Spleen (tissue), 11 donors: Measurements from ENCODE around the gene GALNT18. TPM values are rescaled to one million over a fixed set of nuclear protein-coding genes. Genes with fewer than 3 reads are reported as not detected.

Experiments
- DNase-seq: peaks from one replicate; pipeline ENCODE4 v3.0.0-alpha.2; 2020
- H3K27ac ChIP-seq, 8 donors: fragments of 200-600 bp; sonication (generic) in 7 of 8; 1 replicate in 4 of 8; 2 replicates in 4 of 8; pipeline versions ENCODE4 v1.5.0 to v1.8.0; 2016 to 2021; ENCODE audit warnings: inconsistent platforms in 4 of 8, mild to moderate bottlenecking in 4 of 8, moderate library complexity in 1 of 8
- H3K27me3 ChIP-seq, 7 donors: fragments of 200-600 bp; sonication (generic) in 6 of 7; replicated peaks in 1 of 7; 1 replicate in 4 of 7; 2 replicates in 3 of 7; pipeline versions ENCODE4 v1.5.0 to v1.8.0; 2016 to 2021; ENCODE audit warnings: inconsistent platforms in 3 of 7, mild to moderate bottlenecking in 1 of 7
- H3K36me3 ChIP-seq, 6 donors: fragments of 200-600 bp; sonication (generic) in 5 of 6; 1 replicate in 4 of 6; 2 replicates in 2 of 6; pipeline versions ENCODE4 v1.5.0 to v1.8.0; 2016 to 2021; ENCODE audit warnings: inconsistent platforms in 2 of 6
- H3K4me1 ChIP-seq, 6 donors: fragments of 200-600 bp; sonication (generic) in 5 of 6; 1 replicate in 3 of 6; 2 replicates in 3 of 6; pipeline versions ENCODE4 v1.5.0 to v1.8.0; 2016 to 2021; ENCODE audit warnings: inconsistent platforms in 3 of 6
- H3K4me3 ChIP-seq, 8 donors: fragments of 200-600 bp; sonication (generic) in 7 of 8; 1 replicate in 4 of 8; 2 replicates in 4 of 8; pipeline versions ENCODE4 v1.5.0 to v1.8.0; 2016 to 2021; ENCODE audit warnings: inconsistent platforms in 4 of 8, mild to moderate bottlenecking in 4 of 8, moderate library complexity in 2 of 8
- H3K9me3 ChIP-seq, 8 donors: fragments of 200-600 bp; sonication (generic) in 7 of 8; 1 replicate in 4 of 8; 2 replicates in 4 of 8; pipeline versions ENCODE4 v1.5.0 to v1.8.0; 2016 to 2021; ENCODE audit warnings: inconsistent platforms in 4 of 8
- POLR2A ChIP-seq, 3 donors: fragments of 450-650 bp; IDR thresholded peaks; one replicate each; pipeline ENCODE4 v1.5.1; 2017; ENCODE audit warnings: antibody characterized with exemption in 3 of 3, mild to moderate bottlenecking in 1 of 3
- POLR2AphosphoS5 ChIP-seq, 3 donors: sonication (generic); formaldehyde crosslinking; IDR thresholded peaks; one replicate each; pipeline ENCODE4 v1.5.1; 2017; ENCODE audit warnings: antibody characterized with exemption in 3 of 3
- WGBS, 5 donors: extraction: QIAGEN DNeasy Blood & Tissue Kit in 3 of 5; methylation state at CpG; one replicate each; pipeline versions ENCODE4 v1.1.5 to v1.1.7; 2013 to 2018; 5-methylcytosine and 5-hydroxymethylcytosine counted together
- intact Hi-C: fragments of 100-400 bp; cut with DNase I; formaldehyde crosslinking; loops from one replicate; pipeline ENCODE4 v1.15.0; 2023; ENCODE audit warnings: low total_unique reads
- polyA plus RNA-seq, 3 donors: library from polyadenylated mRNA; stranded (reverse); fragments of 200-250 nt; gene quantifications; one replicate each; pipeline ENCODE4 v1.2.1, GENCODE V29; 2013
- total RNA-seq, 7 donors: library from RNA; depleted of rRNA in 3 of 7; stranded (reverse); fragments of >200 nt in 3 of 7; fragmentation: NEBNext Ultra II Directional in 4 of 7; extraction: Animal tissue kit (Norgen Biotek cat#: 25700) in 4 of 7; gene quantifications; one replicate each; pipeline versions ENCODE4 v1.1.0 to v1.2.1, GENCODE V29; 2016 to 2021
- TF ChIP-seq, protein P1 (sequence below), 11 experiments: fragments of 200-600 bp in 7 of 11; fragments of 450-650 bp in 4 of 11; sonication (generic) in 4 of 11; IDR thresholded peaks in 8 of 11; conservative IDR thresholded peaks in 3 of 11; 1 replicate in 7 of 11; 2 replicates in 4 of 11; pipeline versions ENCODE4 v1.4.0 to v1.8.0; 2016 to 2021; ENCODE audit warnings: antibody characterized with exemption in 11 of 11, inconsistent platforms in 4 of 11, mild to moderate bottlenecking in 1 of 11
- donor health status: healthy with polysubstance abuse.
- donor health status: DM: no; HTN: no; CAD: no; lungs with moderate emphysema.
- donor health status: DM: no; HTN: no; CAD: no.
- donor health status: Bipolar disorder and iron deficiency.
- donor health status: healthy.
- donor health status: DM: no; HTN: no; CAD: no.
- donor health status: DM: yes; HTN: yes; CAD: no.

GALNT18 gene
- total and polyA plus RNA-seq, 10 donors, result 0.87 to 6.9 (median 3.9) TPM

DNA sequence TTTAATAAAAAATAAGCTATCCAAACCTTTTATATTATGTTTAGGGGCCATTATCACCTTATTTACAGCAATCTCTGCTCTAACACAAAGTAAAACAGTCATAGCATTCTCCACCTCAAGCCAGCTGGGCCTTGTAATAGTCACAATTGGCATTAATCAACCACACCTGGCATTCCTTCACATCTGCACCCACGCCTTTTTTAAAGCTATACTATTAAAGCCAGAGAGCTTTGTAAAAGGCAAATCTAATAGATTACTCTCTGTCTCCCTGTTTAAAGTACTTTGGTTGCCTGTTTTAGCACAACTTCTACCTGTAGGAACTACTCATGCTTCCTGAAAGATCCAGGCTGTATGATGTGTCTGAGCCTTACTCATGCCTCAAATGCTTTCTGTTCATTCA, 381.8 kb downstream of the GALNT18 start:
- Histone ChIP-seq H3K4me3 (no peak overlapping the region), H3K4me1 (peaks cover 9 to 34% (median 22%) of the 10 kb centered on the region in 6 donors), H3K27ac (no peak overlapping the region), H3K9me3 (no peaks in the 10 kb centered on the region), H3K27me3 (no peaks in the 10 kb centered on the region), H3K36me3 (no peaks in the 10 kb centered on the region)
- intact Hi-C loops, result no loop called here
- TF ChIP-seq POLR2A (IDR thresholded peaks at IDR 0.05), result no peak
- no peak for TF ChIP-seq POLR2AphosphoS5 (IDR thresholded peaks at IDR 0.05)
- TF ChIP-seq, protein P1, sequence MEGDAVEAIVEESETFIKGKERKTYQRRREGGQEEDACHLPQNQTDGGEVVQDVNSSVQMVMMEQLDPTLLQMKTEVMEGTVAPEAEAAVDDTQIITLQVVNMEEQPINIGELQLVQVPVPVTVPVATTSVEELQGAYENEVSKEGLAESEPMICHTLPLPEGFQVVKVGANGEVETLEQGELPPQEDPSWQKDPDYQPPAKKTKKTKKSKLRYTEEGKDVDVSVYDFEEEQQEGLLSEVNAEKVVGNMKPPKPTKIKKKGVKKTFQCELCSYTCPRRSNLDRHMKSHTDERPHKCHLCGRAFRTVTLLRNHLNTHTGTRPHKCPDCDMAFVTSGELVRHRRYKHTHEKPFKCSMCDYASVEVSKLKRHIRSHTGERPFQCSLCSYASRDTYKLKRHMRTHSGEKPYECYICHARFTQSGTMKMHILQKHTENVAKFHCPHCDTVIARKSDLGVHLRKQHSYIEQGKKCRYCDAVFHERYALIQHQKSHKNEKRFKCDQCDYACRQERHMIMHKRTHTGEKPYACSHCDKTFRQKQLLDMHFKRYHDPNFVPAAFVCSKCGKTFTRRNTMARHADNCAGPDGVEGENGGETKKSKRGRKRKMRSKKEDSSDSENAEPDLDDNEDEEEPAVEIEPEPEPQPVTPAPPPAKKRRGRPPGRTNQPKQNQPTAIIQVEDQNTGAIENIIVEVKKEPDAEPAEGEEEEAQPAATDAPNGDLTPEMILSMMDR (IDR thresholded peaks at IDR 0.05 in 8 of 11, conservative IDR thresholded peaks at IDR 0.05 in 3 of 11), result no peak
- no peak for DNase-seq
- WGBS, 5 donors, result 76 to 86% (median 84%) methylated on average over 1 of the region's 1 CpG

GRCh38 chr11:11237070-11237832, 384.6 kb downstream of the GALNT18 start:
- Histone ChIP-seq H3K9me3 (no peaks in the 10 kb centered on the region), H3K27ac (peak overlapping the region in 2 of 8 donors; percentile 38 to 56), H3K36me3 (no peaks in the 10 kb centered on the region), H3K4me1 (peaks cover 0 to 8% (median 0%) of the 10 kb centered on the region in 6 donors), H3K4me3 (no peak overlapping the region), H3K27me3 (peaks cover 0 to 14% (median 0%) of the 10 kb centered on the region in 7 donors)
- TF ChIP-seq POLR2AphosphoS5 (IDR thresholded peaks at IDR 0.05) (no peak), POLR2A (IDR thresholded peaks at IDR 0.05) (no peak)
- TF ChIP-seq, protein P1 (IDR thresholded peaks at IDR 0.05 in 8 of 11, conservative IDR thresholded peaks at IDR 0.05 in 3 of 11), result no peak
- intact Hi-C loops, result no loop called here
- 68 to 82% (median 78%) methylated on average over 7 of the region's 7 CpGs for WGBS, 5 donors
- no peak for DNase-seq

DNA sequence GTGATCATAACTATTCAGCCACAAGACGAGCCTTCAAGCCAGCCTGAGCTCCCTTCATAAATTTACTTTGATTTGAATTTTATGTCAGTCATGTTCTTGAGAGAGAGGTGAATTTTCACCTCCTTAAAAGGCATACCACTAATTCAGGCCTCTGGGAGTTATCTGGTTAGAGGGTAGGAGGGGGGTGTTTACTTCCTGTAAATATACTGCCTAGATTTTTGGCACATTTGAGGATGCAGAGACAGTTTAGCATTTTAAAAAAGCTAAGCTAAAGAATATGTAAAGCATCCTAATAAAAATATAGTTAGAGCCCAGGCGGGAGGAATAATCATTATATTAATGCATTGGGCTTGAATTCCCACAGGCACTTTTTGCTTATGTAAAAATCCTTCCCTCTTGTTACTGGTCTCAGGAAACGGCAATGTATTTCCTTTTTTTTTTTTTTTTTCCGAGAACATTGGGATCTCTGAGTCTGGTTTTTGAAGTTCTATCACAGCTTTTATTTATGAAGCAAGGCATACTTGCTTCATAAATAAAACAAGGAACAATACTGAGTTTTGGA, 385.2 kb downstream of the GALNT18 start:
- no peaks in the 10 kb centered on the region for H3K36me3 ChIP-seq
- H3K9me3 ChIP-seq, result no peaks in the 10 kb centered on the region
- peaks cover 0 to 8% (median 0%) of the 10 kb centered on the region in 6 donors for H3K4me1 ChIP-seq
- peak overlapping the region in 4 of 8 donors; percentile 26 to 56 (median 46) for H3K27ac ChIP-seq
- TF ChIP-seq POLR2AphosphoS5 (IDR thresholded peaks at IDR 0.05), result no peak
- no peak for DNase-seq
- WGBS, 5 donors, result 59 to 79% (median 72%) methylated on average over 4 of the region's 4 CpGs
- H3K4me3 ChIP-seq, result no peak overlapping the region
- intact Hi-C loops, result no loop called here
- peaks cover 0 to 14% (median 0%) of the 10 kb centered on the region in 7 donors for H3K27me3 ChIP-seq

GRCh38 chr11:11231763-11232162, 390.0 kb downstream of the GALNT18 start:
- Histone ChIP-seq H3K9me3 (no peaks in the 10 kb centered on the region), H3K36me3 (no peaks in the 10 kb centered on the region), H3K4me1 (peaks cover 0 to 5% (median 0%) of the 10 kb centered on the region in 6 donors), H3K27ac (no peak overlapping the region), H3K27me3 (peaks cover 0 to 28% (median 0%) of the 10 kb centered on the region in 7 donors), H3K4me3 (no peak overlapping the region)
- TF ChIP-seq POLR2AphosphoS5 (IDR thresholded peaks at IDR 0.05) (no peak), POLR2A (IDR thresholded peaks at IDR 0.05) (no peak)
- TF ChIP-seq, protein P1 (IDR thresholded peaks at IDR 0.05 in 8 of 11, conservative IDR thresholded peaks at IDR 0.05 in 3 of 11), result no peak
- intact Hi-C loops, result no loop called here
- DNase-seq, result no peak
- WGBS, 5 donors, result 29 to 75% (median 33%) methylated on average over 5 of the region's 5 CpGs
